Esophagus muscularis mucosa (tissue), 4 donors: ENCODE results near the gene PLPPR2.

Experiments
- CTCF ChIP-seq, 3 experiments: fragments of 200-600 bp in 2 of 3; fragments of 450-650 bp in 1 of 3; sonication (generic) in 2 of 3; IDR thresholded peaks; one replicate each; pipeline ENCODE4 v1.5.1; 2017 to 2019; ENCODE audit warnings: antibody characterized with exemption in 3 of 3, mild to moderate bottlenecking in 2 of 3, moderate library complexity in 1 of 3
- EP300 ChIP-seq: sonication (generic); formaldehyde crosslinking; IDR thresholded peaks from one replicate; pipeline ENCODE4 v1.6.1; 2017; ENCODE audit warnings: antibody characterized with exemption
- POLR2A ChIP-seq: fragments of 450-650 bp; IDR thresholded peaks from one replicate; pipeline ENCODE4 v1.6.1; 2017; ENCODE audit warnings: antibody characterized with exemption, moderate library complexity, mild to moderate bottlenecking, low read depth
- POLR2AphosphoS5 ChIP-seq, 2 donors: sonication (generic); formaldehyde crosslinking; IDR thresholded peaks; one replicate each; pipeline ENCODE4 v1.6.1; 2017; ENCODE audit warnings: antibody characterized with exemption in 2 of 2

DNA sequence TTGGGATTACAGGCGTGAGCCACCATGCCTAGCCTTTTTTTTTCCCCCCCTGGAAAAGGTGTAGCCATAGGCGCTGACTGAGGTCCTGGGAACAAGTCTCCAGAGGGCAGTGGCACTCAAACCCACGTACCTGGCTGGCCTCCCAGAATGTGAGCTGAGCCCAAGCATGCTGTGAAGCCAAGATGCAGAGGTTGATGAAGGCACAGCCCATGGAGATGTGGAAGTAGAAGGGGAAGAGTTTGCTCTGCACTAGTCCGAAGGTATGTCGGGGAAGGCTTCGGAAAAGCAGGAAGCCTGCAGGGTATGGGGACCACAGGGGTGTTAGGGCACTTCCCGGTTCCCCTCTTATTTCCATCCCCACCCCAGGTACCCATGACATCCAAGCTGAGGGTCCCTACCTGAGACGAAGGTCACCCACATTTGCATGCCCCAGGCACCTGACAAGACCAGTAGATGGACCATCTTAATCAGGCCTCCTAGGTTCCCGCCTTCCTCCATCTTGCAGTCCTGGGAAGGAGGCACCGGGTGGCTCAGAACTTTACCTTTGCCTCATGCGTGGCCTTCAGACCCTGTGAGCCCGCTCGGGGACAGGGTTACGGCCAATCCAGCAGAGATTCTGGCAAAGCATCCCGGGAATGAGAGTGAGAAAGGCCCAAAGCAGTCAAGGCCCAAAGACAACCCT is 10.0 kb upstream of the PLPPR2 start:
- TF ChIP-seq CTCF (IDR thresholded peaks at IDR 0.05) (no peak), POLR2AphosphoS5 (IDR thresholded peaks at IDR 0.05) (no peak), POLR2A (no peak), EP300 (no peak)
